Measurements from ENCODE around the gene ARHGEF33. TPM values are rescaled to one million over a fixed set of nuclear protein-coding genes. Genes with fewer than 3 reads are reported as not detected.

Gene ARHGEF33
- total and polyA plus RNA-seq, 2 of the 13 experiments (the other 11 are each of a cell fraction or from before 2014, with no cell fraction given): 0.04 TPM; not detected in 1

DNA sequence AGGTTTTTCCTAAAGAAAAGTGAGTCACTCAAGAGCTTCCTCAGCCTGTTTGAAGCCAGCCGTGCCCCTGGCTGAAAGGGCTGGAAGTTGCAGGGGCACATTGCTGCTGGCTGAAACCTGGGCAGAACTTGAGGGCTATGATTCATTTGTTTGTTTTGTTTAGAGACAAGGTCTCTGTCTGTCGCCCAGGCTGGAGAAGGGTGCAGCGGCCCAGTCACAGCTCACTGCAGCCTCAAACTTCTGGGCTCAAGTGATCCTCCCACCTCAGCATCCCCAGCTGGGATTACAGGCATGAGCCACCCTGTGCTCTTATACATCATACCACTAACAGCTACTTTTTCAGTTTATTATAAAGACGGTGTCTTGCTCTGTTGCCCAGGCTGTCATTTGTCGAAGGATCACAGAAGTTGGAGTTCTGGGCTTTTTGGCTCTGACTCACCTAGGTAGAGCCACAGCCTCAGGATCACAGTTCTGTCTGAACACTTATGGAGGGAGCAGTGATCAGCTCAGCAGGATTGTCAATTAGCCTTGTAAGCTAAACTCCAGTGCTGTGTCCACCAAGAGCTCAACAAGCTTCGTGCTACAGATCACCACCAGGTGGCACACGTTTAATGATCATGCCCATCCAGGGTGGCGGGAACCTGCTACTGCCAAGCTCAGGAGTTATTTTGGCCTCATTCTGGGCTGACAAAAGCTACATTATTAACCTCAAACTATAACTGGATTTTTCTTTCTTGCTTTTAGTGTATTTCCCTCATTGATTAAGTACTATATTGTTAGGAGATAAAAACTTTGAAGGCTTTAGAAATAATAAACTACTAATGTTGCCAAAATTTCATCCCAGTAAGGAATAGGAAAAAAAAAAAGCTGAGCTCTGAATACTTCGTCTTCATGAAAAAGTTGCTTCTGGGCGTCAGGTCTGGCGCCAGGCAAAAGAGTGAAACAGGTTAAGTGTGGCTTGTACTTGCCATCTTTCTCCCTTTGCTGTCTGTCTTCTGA is 57.9 kb downstream of the ARHGEF33 start (continued):
- TF ChIP-seq, protein P1, sequence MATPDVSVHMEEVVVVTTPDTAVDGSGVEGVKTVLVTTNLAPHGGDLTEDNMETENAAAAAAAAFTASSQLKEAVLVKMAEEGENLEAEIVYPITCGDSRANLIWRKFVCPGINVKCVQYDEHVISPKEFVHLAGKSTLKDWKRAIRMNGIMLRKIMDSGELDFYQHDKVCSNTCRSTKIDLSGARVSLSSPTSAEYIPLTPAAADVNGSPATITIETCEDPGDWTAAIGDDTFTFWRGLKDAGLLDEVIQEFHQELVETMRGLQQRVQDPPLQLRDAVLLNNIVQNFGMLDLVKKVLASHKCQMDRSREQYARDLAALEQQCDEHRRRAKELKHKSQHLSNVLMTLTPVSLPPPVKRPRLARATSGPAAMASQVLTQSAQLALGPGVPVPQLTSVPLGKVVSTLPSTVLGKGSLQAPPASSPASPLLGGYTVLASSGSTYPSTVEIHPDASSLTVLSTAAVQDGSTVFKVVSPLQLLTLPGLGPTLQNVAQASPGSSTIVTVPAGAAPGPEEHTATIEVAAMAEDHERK (CRISPR knock-in tag; IDR thresholded peaks at IDR 0.05; ENCODE audit: low read depth): no peak
- TF ChIP-seq THAP8 (CRISPR knock-in tag; IDR thresholded peaks at IDR 0.05; ENCODE audit: borderline replicate concordance): no peak
- no peak for TF ChIP-seq BORCS8-MEF2B (CRISPR knock-in tag; IDR thresholded peaks at IDR 0.05)
- no peak for TF ChIP-seq NFE2 (CRISPR knock-in tag; IDR thresholded peaks at IDR 0.05)
- no peak for TF ChIP-seq ZBTB40 (IDR thresholded peaks at IDR 0.05)
- no peak for TF ChIP-seq ZBTB40 (CRISPR knock-in tag; IDR thresholded peaks at IDR 0.05)
- TF ChIP-seq RNF2 (conservative IDR thresholded peaks at IDR 0.05; ENCODE audit: low read depth): no peak
- peak; percentile 91 for TF ChIP-seq TFDP2 (CRISPR knock-in tag; IDR thresholded peaks at IDR 0.05)
- no peak for TF ChIP-seq ELF4 (CRISPR knock-in tag; IDR thresholded peaks at IDR 0.05; ENCODE audit: borderline replicate concordance)
- TF ChIP-seq SIX1 (CRISPR knock-in tag; IDR thresholded peaks at IDR 0.05; ENCODE audit: borderline replicate concordance): no peak
- 0 out of 2 replicates have a peak, but pooled peaks have one; percentile 31 for TF ChIP-seq ZNF317 (CRISPR knock-in tag; IDR thresholded peaks at IDR 0.05)
- TF ChIP-seq TBX2 (CRISPR knock-in tag; IDR thresholded peaks at IDR 0.05; ENCODE audit: borderline replicate concordance): no peak; the same call in 1 of the 2 replicates
- TF ChIP-seq FOSL2 (CRISPR knock-in tag; IDR thresholded peaks at IDR 0.05): peak; percentile 96
- peak; percentile 58; the same call in 1 of the 2 replicates for TF ChIP-seq MEIS2 (CRISPR knock-in tag; IDR thresholded peaks at IDR 0.05)
- TF ChIP-seq ZNF615 (CRISPR knock-in tag; IDR thresholded peaks at IDR 0.05; ENCODE audit: borderline replicate concordance): no peak
- TF ChIP-seq NFKBIZ (CRISPR knock-in tag; IDR thresholded peaks at IDR 0.05): no peak
